ENCODE results near the gene PTGER1. TPM values are rescaled to one million over a fixed set of nuclear protein-coding genes. Genes with fewer than 3 reads are reported as not detected.
A peak's percentile ranks its signal among the peaks of the same experiment; 100 is the strongest.

The PTGER1 gene
- total RNA-seq, 4 donors from 2014 or later = 1.5 TPM; not detected in 3

- Histone ChIP-seq H3K4me3 (replicated peaks in 1 of 3) (no peak overlapping the region), H3K9me3 (no peaks in the 10 kb centered on the region), H3K27ac (peak overlapping the region in 1 of 3 donors; percentile 100), H3K4me1 (peaks cover 19 to 34% of the 10 kb centered on the region in 2 donors), H3K27me3 (no peaks in the 10 kb centered on the region), H3K36me3 (peaks cover 17 to 23% of the 10 kb centered on the region in 2 donors)
- TF ChIP-seq POLR2A (IDR thresholded peaks at IDR 0.05) = no peak
- no peak for TF ChIP-seq CTCF (IDR thresholded peaks at IDR 0.05)
- intact Hi-C loops (cut with DNase I) = no loop called here
- no peak for DNase-seq
- 70 to 78% methylated on average over 8 of the region's 8 CpGs for WGBS, 2 donors
Measured at GRCh38 chr19:14515501-14516047, 40.4 kb upstream of the PTGER1 start.

GRCh38 chr19:14514215-14514863 lies 39.2 kb upstream of the PTGER1 start:
- H3K9me3 ChIP-seq = no peaks in the 10 kb centered on the region
- H3K36me3 ChIP-seq = peaks cover 17 to 23% of the 10 kb centered on the region in 2 donors
- intact Hi-C loops (cut with DNase I) = no loop called here
- H3K27me3 ChIP-seq = no peaks in the 10 kb centered on the region
- WGBS, 2 donors = 73 to 83% methylated on average over 8 of the region's 8 CpGs
- H3K4me1 ChIP-seq = peaks cover 19 to 32% of the 10 kb centered on the region in 2 donors
- DNase-seq = no peak
- H3K27ac ChIP-seq = no peak overlapping the region
- no peak for TF ChIP-seq CTCF (IDR thresholded peaks at IDR 0.05)
- H3K4me3 ChIP-seq (replicated peaks in 1 of 3) = no peak overlapping the region

- intact Hi-C loops (cut with DNase I) = no loop called here
- no peaks in the 10 kb centered on the region for H3K9me3 ChIP-seq
- peaks cover 19 to 24% of the 10 kb centered on the region in 2 donors for H3K4me1 ChIP-seq
- H3K4me3 ChIP-seq (replicated peaks in 1 of 3) = no peak overlapping the region
- H3K36me3 ChIP-seq = peaks cover 17 to 23% of the 10 kb centered on the region in 2 donors
- no peak overlapping the region for H3K27ac ChIP-seq
- 94 to 96% methylated on average over 14 of the region's 14 CpGs for WGBS, 2 donors
- no peak for DNase-seq
- H3K27me3 ChIP-seq = no peaks in the 10 kb centered on the region
- TF ChIP-seq CTCF (IDR thresholded peaks at IDR 0.05) (no peak), POLR2A (IDR thresholded peaks at IDR 0.05) (no peak)
Measured at GRCh38 chr19:14512406-14512961, 37.3 kb upstream of the PTGER1 start.

- H3K27ac ChIP-seq = peak overlapping the region in 1 of 3 donors; percentile 5
Measured at GRCh38 chr19:14511229-14511593, 36.1 kb upstream of the PTGER1 start.

More at GRCh38 chr19:14511229-14511593, 36.1 kb upstream of the PTGER1 start:
- Histone ChIP-seq H3K27me3 (no peaks in the 10 kb centered on the region), H3K36me3 (peaks cover 13 to 21% of the 10 kb centered on the region in 2 donors), H3K4me3 (replicated peaks in 1 of 3) (no peak overlapping the region), H3K4me1 (peaks cover 8 to 15% of the 10 kb centered on the region in 2 donors), H3K9me3 (no peaks in the 10 kb centered on the region)
- 90 to 92% methylated on average over 4 of the region's 4 CpGs for WGBS, 2 donors
- DNase-seq = no peak
- intact Hi-C loops (cut with DNase I) = no loop called here
- TF ChIP-seq POLR2A (IDR thresholded peaks at IDR 0.05) = no peak
- no peak for TF ChIP-seq CTCF (IDR thresholded peaks at IDR 0.05)

Data from thyroid gland (tissue), 4 donors.